HEK293 (cell line): ENCODE measurements around the gene DXO.

ENCODE experiments used
- CTCF ChIA-PET: fragments of 350-600 bp; formaldehyde crosslinking; extraction: SDS; loops from one replicate; lab custom pipeline; 2021; ENCODE audit warnings: antibody characterized with exemption; lab: Yijun Ruan, JAX
- POLR2A ChIA-PET: fragments of 300-600 bp; formaldehyde crosslinking; extraction: SDS; loops from one replicate; lab custom pipeline; 2020; ENCODE audit warnings: antibody characterized with exemption, inconsistent platforms; lab: Yijun Ruan, JAX
- H3K27ac ChIP-seq: fragments of 200-500 bp; sonication (Bioruptor generic); 2 replicates; pipeline ENCODE4 v1.5.1; 2014; ENCODE audit warnings: low read depth, low read length, control low read depth, inconsistent platforms; ENCODE audit errors: extremely low read depth
- H3K36me3 ChIP-seq, 2 experiments: fragments of 200-500 bp in 1 of 2; sonication (Bioruptor generic) in 1 of 2; 1 replicate in 1 of 2; 2 replicates in 1 of 2; pipeline ENCODE4 v1.5.1; 2014 to 2017; ENCODE audit warnings: inconsistent platforms in 2 of 2, low read length in 2 of 2; ENCODE audit not compliant: control insufficient read depth in 2 of 2, insufficient read depth in 1 of 2
- H3K4me1 ChIP-seq: fragments of 200-500 bp; sonication (Bioruptor generic); 2 replicates; pipeline ENCODE4 v1.5.1; 2014; ENCODE audit warnings: mild to moderate bottlenecking, low read length, inconsistent platforms; ENCODE audit not compliant: control insufficient read depth, insufficient read depth
- H3K4me3 ChIP-seq: 2 replicates; pipeline ENCODE4 v1.5.1; 2011; ENCODE audit warnings: low read depth, mild to moderate bottlenecking, control low read depth, low read length, moderate library complexity
- H3K9me3 ChIP-seq: fragments of 200-500 bp; sonication (Bioruptor generic); 2 replicates; pipeline ENCODE4 v1.5.1; 2014; ENCODE audit warnings: low read depth, low read length, inconsistent platforms; ENCODE audit not compliant: control insufficient read depth, insufficient read depth
- BCL6B ChIP-seq: fragments of 450-650 bp; formaldehyde crosslinking; IDR thresholded peaks from 2 replicates; pipeline ENCODE4 v1.5.1; 2017; ENCODE audit warnings: missing biosample characterization, missing genetic modification characterization
- GLI4 ChIP-seq: fragments of 450-650 bp; formaldehyde crosslinking; IDR thresholded peaks from 2 replicates; pipeline ENCODE4 v1.5.1; 2016; ENCODE audit warnings: missing biosample characterization, missing genetic modification characterization
- GLIS1 ChIP-seq: fragments of 450-650 bp; formaldehyde crosslinking; IDR thresholded peaks from 2 replicates; pipeline ENCODE4 v1.5.1; 2016; ENCODE audit warnings: missing biosample characterization, missing genetic modification characterization
- KLF16 ChIP-seq: fragments of 450-650 bp; formaldehyde crosslinking; IDR thresholded peaks from 2 replicates; pipeline ENCODE4 v1.5.1; 2017; ENCODE audit warnings: missing biosample characterization, missing genetic modification characterization
- PRDM1 ChIP-seq: fragments of 450-650 bp; formaldehyde crosslinking; IDR thresholded peaks from 2 replicates; pipeline ENCODE4; 2016; ENCODE audit warnings: missing biosample characterization, missing genetic modification characterization
- PRDM4 ChIP-seq: fragments of 450-650 bp; formaldehyde crosslinking; IDR thresholded peaks from 2 replicates; pipeline ENCODE4 v1.5.1; 2017; ENCODE audit warnings: missing biosample characterization, missing genetic modification characterization
- SETDB1 ChIP-seq: IDR thresholded peaks from one replicate; pipeline ENCODE4 v1.6.1; 2017; ENCODE audit warnings: mild to moderate bottlenecking, low read length, moderate library complexity, mixed read lengths; ENCODE audit not compliant: insufficient read length
- SP3 ChIP-seq: fragments of 450-650 bp; formaldehyde crosslinking; IDR thresholded peaks from 2 replicates; pipeline ENCODE4 v1.5.1; 2016; ENCODE audit warnings: missing biosample characterization, missing genetic modification characterization
- ZFP69B ChIP-seq: fragments of 450-650 bp; formaldehyde crosslinking; IDR thresholded peaks from 2 replicates; pipeline ENCODE4 v1.5.1; 2016; ENCODE audit warnings: missing biosample characterization, missing genetic modification characterization
- ZIC2 ChIP-seq: fragments of 450-650 bp; formaldehyde crosslinking; IDR thresholded peaks from 2 replicates; pipeline ENCODE4 v1.5.1; 2016; ENCODE audit warnings: missing biosample characterization, missing genetic modification characterization
- ZNF112 ChIP-seq: fragments of 450-650 bp; formaldehyde crosslinking; IDR thresholded peaks from 2 replicates; pipeline ENCODE4 v1.5.0; 2017; ENCODE audit warnings: missing biosample characterization, missing genetic modification characterization
- ZNF114 ChIP-seq: fragments of 450-650 bp; formaldehyde crosslinking; IDR thresholded peaks from 2 replicates; pipeline ENCODE4 v1.5.0; 2017; ENCODE audit warnings: missing biosample characterization, missing genetic modification characterization
- ZNF155 ChIP-seq: fragments of 450-650 bp; formaldehyde crosslinking; IDR thresholded peaks from 2 replicates; pipeline ENCODE4 v1.5.1; 2016; ENCODE audit warnings: missing biosample characterization, missing genetic modification characterization
- ZNF169 ChIP-seq: fragments of 450-650 bp; formaldehyde crosslinking; IDR thresholded peaks from 2 replicates; pipeline ENCODE4 v1.5.1; 2016; ENCODE audit warnings: missing biosample characterization, missing genetic modification characterization
- ZNF174 ChIP-seq: fragments of 450-650 bp; formaldehyde crosslinking; IDR thresholded peaks from 2 replicates; pipeline ENCODE4 v1.5.0; 2017; ENCODE audit warnings: missing biosample characterization, mild to moderate bottlenecking, missing genetic modification characterization
- ZNF571 ChIP-seq: fragments of 450-650 bp; formaldehyde crosslinking; IDR thresholded peaks from 2 replicates; pipeline ENCODE4 v1.5.0; 2017; ENCODE audit warnings: missing biosample characterization, missing genetic modification characterization
- ZNF626 ChIP-seq: fragments of 450-650 bp; sonication (Bioruptor Pico); formaldehyde crosslinking; IDR thresholded peaks from 2 replicates; pipeline ENCODE4 v1.5.1; 2018; ENCODE audit warnings: missing biosample characterization, missing genetic modification characterization, inconsistent platforms
- ZNF670 ChIP-seq: fragments of 450-650 bp; formaldehyde crosslinking; IDR thresholded peaks from 2 replicates; pipeline ENCODE4 v1.5.1; 2016; ENCODE audit warnings: missing biosample characterization, missing genetic modification characterization, low read depth
- ZNF747 ChIP-seq: fragments of 450-650 bp; formaldehyde crosslinking; IDR thresholded peaks from 2 replicates; pipeline ENCODE4 v1.5.1; 2016; ENCODE audit warnings: missing biosample characterization, missing genetic modification characterization
- ZNF830 ChIP-seq: fragments of 450-650 bp; IDR thresholded peaks from 2 replicates; pipeline ENCODE4 v1.5.0; 2018; ENCODE audit warnings: missing biosample characterization, missing genetic modification characterization, low read depth, mild to moderate bottlenecking, moderate library complexity
- ZNF843 ChIP-seq: fragments of 450-650 bp; formaldehyde crosslinking; IDR thresholded peaks from 2 replicates; pipeline ENCODE4 v1.5.1; 2016; ENCODE audit warnings: missing biosample characterization, missing genetic modification characterization
- ZSCAN5A ChIP-seq: fragments of 450-650 bp; formaldehyde crosslinking; IDR thresholded peaks from 2 replicates; pipeline ENCODE4 v1.5.1; 2016; ENCODE audit warnings: missing biosample characterization, missing genetic modification characterization

The DXO gene

GRCh38 chr6:31963921-31964320, 8.0 kb downstream of the DXO start:
- H3K27ac ChIP-seq: no peak overlapping the region
- CTCF ChIA-PET: interaction anchor here (3.4 kb wide), 1 partner anchor 12 kb away, joined by 20 read pairs; no protein-coding TSS in a partner anchor
- TF ChIP-seq ZFP69B (tag by site-specific recombination) (no peak), ZNF843 (tag by site-specific recombination) (no peak), GLIS1 (tag by site-specific recombination) (no peak), PRDM4 (no peak)
- TF ChIP-seq, all 188 proteins: peak for 0
- Histone ChIP-seq H3K4me1 (no peaks in the 10 kb centered on the region), H3K9me3 (no peaks in the 10 kb centered on the region), H3K36me3 (peaks cover 10 to 91% of the 10 kb centered on the region in 2 experiments; a peak in 2 of 3 replicates), H3K4me3 (no peak overlapping the region)
- POLR2A ChIA-PET: no interaction called here

- CTCF ChIA-PET: interaction anchor here (0.9 to 2.0 kb wide), 3 partner anchors 9 to 72 kb away, joined by 3 to 13 read pairs (median 5); partner anchors contain the start of gene DXO
- peaks cover 10 to 77% of the 10 kb centered on the region in 2 experiments for H3K36me3 ChIP-seq
- no peaks in the 10 kb centered on the region; the same call in 1 of the 2 replicates for H3K4me1 ChIP-seq
- no peaks in the 10 kb centered on the region for H3K9me3 ChIP-seq
- TF ChIP-seq ZNF112: no peak
- TF ChIP-seq GLI4: no peak
- H3K27ac ChIP-seq: no peak overlapping the region
- POLR2A ChIA-PET: interaction anchor here (1.1 to 1.7 kb wide), 3 partner anchors 8 to 63 kb away, joined by 3 to 8 read pairs (median 4); partner anchors contain the start of gene DXO
- H3K4me3 ChIP-seq: no peak overlapping the region
Measured at GRCh38 chr6:31961616-31962015, 10.3 kb downstream of the DXO start.

- H3K36me3 ChIP-seq: peaks cover 10 to 75% of the 10 kb centered on the region in 2 experiments
- ChIA-PET POLR2A (interaction anchor here (0.5 to 4.8 kb wide), 11 partner anchors 10 to 1263 kb away, joined by 3 to 64 read pairs (median 5); partner anchors contain the start of genes DDX39B, DXO, EHMT2 and HSPA1A), CTCF (interaction anchor here (0.5 to 1.0 kb wide), 6 partner anchors 9 to 229 kb away, joined by 3 to 5 read pairs (median 4); partner anchors contain the start of gene DXO)
- no peak; the same call in 1 of the 2 replicates for TF ChIP-seq PRDM4
- no peak for TF ChIP-seq ZNF626
- TF ChIP-seq ZIC2 (tag by site-specific recombination): no peak; the same call in 1 of the 2 replicates
- peak; percentile 79 for TF ChIP-seq KLF16 (tag by site-specific recombination)
- TF ChIP-seq SETDB1: no peak
- no peak for TF ChIP-seq ZNF169
- no peak for TF ChIP-seq PRDM1
- no peak for TF ChIP-seq BCL6B (tag by site-specific recombination)
- no peak for TF ChIP-seq ZNF747 (tag by site-specific recombination)
- no peak for TF ChIP-seq ZNF670 (tag by site-specific recombination)
- TF ChIP-seq ZNF830 (tag by site-specific recombination): no peak
- TF ChIP-seq SP3 (tag by site-specific recombination): peak; percentile 99
- TF ChIP-seq ZNF571 (tag by site-specific recombination): no peak
- no peak for TF ChIP-seq ZNF155 (tag by site-specific recombination)
- no peak for TF ChIP-seq ZNF114 (tag by site-specific recombination)
- TF ChIP-seq ZNF174 (tag by site-specific recombination): no peak
- no peak for TF ChIP-seq ZSCAN5A (tag by site-specific recombination)
Measured at GRCh38 chr6:31958741-31959739, 12.9 kb downstream of the DXO start, which contains the start of the genes NELFE and SKIC2. Gene NELFE, minus strand, starts transcription at chr6:31958971. Its CDS starts 525 bp downstream, at chr6:31958446. Gene SKIC2, plus strand, starts transcription at chr6:31959175. Its CDS starts 18 bp downstream, at chr6:31959193.

More at GRCh38 chr6:31958741-31959739, 12.9 kb downstream of the DXO start, which contains the start of the genes NELFE and SKIC2:
- H3K27ac ChIP-seq: peak within 1 kb of the TSS; percentile 39; the same call in 1 of the 2 replicates
- no peaks in the 10 kb centered on the region; the same call in 1 of the 2 replicates for H3K4me1 ChIP-seq
- no peaks in the 10 kb centered on the region for H3K9me3 ChIP-seq
- peak within 1 kb of the TSS; percentile 78 for H3K4me3 ChIP-seq
